NCI-H446 (cell line): Measurements from ENCODE around the gene LRFN2.

Experiments used
- DNase-seq, 2 experiments: peaks; one replicate each; lab custom pipeline; 2025; lab: John Stamatoyannopoulos, UW

LRFN2 gene

DNA sequence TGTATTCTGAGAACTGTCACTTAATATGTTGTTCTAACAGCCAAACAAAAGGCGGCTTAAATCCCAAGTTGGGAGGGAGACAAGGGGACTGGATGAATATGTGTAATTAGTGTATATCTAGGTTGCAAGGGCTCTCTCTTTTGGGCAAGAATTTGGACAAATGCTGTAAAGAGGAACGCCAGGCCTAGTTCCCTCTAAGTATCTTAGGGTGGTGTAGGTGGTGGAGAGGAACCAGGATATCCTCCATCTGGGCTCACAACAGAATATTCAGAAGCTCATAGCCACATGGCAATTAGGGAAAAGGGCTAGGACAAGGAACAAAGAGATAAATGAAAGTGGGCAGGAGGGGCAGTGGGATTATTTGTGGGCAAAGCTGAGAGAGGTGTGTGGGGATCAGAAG is 149.5 kb downstream of the LRFN2 start:
- DNase-seq, result no peak

DNA sequence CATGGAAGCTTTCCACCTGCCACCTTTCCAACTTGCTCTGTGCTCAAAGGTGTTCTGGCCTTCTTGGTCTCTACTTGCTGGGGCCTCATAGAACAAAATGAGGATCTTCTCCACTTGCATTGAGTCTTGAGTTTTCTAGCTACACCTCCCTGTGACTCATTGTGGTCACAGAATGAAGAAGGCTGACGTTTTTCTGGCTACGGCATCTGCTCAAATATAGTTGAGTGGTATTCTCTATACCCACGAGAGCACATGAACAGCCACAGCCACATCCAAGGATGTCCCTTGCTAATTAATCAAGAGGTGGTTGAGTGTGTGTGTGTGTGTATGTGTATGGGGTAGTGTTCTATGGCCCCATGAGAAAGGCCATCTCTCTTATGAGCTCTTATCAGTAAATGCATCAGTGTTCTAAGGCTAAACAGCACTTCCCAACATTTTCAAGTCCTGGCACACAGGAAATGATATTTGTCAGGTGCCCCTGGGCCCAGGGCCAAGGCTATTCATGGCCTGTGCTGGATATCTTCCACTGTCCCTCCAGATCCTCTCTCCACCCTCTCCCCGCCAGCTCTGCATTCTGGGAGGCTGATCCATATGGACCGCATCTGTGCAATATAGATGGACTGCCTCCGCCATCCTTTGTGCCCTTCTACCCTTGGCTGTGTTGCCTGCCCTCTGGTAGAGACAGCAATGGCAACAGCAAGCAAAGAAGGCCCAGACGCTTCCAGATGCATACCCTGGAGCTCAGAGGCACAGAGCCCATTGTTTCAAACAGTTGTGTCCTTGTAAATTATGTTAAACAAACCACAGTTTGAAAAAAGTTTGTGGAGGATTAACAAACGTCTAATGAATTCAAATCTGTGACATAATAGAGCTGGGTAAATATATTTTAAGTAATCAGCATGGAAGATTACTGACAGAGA is 150.2 kb downstream of the LRFN2 start:
- no peak for DNase-seq

DNA sequence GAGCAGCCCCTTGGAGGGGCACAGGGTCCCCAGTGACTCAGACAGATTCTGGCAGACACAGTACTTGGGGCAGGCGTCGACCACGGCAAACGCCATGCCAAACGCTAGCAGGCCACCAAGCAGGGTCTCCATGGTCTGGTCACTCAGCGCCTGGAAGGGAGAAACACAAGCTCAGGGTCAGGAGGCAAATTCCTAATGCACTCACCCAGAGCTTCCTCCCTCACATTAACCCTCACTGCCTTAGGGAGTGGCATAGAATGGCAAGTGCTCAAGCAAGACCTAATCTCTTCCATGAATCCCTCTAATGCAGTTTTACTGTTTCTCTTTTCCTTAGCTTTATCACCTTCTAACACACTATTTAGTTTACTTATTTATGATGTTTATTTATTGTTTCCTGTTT is 154.2 kb downstream of the LRFN2 start:
- no peak for DNase-seq

DNA sequence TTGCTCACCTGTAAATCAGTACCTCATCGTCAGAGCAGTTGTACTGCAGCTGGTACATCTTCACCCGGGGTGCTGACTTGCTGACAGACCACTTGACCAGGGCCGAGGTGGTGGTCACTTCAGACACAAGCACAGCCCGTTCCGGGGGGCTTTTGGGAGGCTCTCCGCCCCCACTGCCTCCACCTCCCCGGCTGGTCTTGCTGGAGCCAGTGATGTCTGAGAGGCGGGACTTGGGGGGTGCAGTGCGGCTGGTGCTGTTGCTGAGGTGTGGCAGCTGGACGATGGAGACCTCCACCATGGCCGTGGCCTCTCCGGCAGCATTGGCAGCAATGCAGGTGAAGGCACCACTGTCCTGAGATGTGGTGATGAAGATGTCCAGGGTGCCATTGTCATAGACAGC is 155.5 kb downstream of the LRFN2 start:
- DNase-seq, result no peak

DNA sequence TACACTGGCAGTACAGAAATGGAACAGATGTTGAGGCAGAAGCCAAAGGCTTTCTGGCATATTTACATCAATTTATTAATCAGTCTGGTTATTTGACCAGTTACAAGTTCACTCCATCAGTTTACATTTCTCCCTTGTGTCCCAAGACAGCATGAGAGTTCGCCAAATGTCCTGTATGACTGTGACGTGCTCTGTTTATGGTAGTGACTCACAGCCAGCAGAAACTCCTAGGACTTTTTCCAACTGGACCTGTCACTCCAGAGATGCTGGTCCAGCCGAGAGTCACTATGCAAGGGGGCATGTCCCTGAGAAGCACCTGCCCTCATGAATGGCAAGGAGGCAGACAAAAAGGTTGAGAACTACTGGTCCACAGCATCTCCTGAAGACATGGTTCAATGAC is 160.0 kb downstream of the LRFN2 start:
- peak in 1 of 2 experiments; percentile 72 for DNase-seq

DNA sequence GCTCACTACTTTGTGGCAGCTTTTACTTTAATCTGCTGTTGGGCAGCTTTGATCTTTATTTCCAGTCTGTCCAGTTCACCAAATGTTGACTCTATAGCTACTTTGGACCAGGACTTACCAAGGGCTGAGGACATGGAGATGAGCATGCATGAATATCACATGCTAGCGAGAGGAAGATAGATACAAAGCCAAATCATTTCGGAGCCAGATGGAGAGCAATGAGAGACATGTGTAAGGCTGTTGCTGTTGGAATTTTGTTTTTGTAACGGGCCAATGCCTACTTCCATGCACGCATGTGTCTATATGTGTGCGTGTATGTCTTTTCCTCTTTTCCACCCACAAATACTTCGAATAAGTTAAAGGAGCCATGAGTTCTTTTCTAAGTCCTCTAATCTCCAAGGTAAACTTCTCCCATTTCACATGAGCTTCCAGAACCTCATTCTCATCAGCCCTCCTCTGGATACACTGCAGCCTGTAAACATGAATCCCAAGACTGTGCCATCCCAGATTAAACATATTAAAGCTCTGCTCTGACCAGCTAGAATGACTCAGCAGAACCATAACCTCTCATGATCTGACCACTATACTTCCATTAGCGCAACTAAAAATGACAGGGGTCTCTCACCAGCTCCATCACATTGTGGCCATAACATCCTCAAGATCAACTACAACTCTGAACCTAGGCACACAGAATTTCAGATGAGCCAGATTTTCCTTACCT is 160.7 kb downstream of the LRFN2 start:
- DNase-seq, result peak; percentile 62 to 78

DNA sequence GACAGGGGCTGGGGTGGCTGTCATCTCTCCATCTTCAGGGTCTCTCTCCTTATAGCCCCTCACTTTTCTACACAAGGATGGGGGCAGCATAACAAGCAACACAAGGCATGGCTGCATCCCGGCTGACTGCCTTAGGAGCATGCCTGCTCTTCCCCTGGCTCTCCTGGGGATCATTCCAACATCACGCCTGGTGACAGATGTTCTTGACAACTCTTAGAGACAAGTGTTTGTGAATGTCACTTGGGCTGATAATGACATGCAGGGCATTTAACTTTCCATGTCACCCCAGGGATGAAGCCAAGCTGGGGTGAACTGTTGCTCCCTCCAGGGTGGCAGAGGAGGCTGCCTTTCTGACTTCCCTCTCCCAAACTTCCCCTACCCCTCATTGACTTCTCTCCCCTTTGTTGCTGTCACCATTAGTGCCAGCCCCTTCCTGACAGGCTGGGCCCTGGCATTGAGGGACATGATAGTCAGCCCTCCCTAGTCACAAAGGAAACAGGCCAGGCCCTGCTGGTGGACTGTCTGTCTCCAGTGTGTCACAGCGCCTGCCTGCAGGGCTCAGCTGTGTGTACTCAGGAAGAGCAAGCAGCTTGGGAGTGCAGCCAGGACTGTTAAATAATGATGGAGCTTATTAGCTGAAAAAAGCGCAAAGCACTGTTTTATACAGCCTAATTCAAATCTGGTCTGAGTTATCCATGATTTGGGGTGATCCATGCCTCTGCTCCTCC is 161.8 kb downstream of the LRFN2 start:
- DNase-seq, result peak; percentile 73 to 83

DNA sequence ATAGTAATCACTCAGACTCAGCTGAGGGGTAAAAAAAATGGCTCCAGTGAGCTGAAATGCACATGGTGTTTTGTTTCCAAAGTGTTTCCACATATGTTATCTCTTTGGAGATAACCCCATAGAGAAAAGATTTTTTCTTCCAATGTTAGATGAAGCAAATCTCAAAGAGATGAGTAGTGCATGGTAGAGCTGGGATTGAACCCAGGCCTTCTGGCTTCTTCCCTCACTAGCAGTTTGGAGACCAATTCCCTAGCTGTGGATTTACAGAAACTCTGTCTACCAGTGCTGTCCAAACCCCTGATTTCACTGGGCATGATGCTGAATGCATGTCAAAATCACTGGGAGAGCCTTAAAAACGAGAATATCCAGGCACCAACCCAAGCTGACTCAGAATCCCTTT is 165.1 kb downstream of the LRFN2 start:
- no peak for DNase-seq

DNA sequence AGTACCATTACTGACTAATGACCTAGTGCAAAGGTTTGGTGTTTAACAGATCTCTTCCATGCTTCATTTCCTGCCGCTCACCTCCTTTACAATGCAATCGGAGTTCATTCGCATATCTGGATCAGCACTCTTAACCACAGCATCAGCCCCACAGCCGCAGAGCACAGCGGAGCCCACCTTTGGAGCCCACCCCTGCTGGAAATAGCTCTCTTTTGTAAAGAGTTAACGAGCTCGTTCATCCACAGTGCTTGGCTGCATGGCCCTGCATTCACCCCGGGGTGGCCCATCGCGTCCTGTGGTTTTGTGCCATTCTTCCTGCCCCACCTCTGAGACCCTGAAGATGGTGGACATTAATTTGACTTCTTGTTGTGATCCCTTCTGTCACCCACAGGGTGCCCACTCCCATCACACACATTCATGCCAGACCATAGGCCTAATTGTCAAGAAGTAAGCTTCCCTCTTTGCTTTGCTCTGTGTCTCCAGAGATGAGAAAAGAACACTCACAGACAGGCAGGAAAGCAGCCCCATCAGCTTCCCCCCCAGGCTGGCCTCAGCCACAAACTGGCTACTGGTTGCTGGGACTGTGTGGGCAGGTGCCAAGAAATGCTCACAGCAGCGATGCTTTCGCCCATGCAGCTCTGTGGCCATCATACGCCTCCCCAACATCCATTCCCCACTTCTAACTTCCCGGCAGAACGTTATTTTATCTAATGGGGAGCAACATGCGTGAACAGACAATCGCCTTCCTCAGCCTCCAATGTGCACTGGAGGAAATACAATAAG is 167.0 kb downstream of the LRFN2 start:
- no peak for DNase-seq

DNA sequence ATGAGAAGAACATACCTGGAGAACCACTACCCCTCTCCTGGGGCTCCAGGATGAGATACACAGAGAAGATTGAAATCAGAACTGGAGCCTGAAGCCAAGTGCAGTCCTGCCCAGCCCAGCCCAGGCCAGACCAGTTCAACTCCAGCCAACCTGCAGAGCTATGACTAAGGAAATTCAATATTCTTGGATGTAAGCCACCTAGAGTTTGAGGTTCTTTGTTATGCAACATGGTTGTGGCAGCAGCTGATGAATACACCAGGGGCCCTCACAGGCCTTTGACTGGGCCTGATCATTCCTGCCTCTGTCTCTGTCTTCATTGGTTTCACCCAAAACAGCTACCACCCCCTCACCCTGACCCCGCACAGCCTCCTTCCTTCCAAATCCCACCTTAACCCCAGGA is 167.8 kb downstream of the LRFN2 start:
- DNase-seq, result peak in 1 of 2 experiments; percentile 42

DNA sequence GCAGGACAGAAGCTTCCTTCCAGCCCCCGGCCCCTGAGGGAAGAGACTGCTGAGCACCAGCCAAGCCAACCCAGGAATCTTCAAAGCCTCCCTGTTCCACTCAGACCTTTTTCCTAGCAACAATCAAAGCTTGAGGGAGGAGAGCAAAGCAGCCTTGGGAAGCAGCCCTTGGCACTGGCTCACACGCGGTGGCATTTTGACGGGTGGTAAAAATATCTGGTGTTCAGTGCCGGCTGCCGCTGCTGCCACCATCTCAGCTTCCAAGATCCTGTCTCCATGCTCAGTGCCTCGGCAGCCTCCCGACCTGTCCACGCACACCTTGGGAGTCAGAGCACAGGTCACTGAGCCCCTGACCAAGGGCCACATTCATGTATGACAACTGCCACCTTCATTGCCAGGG is 170.1 kb downstream of the LRFN2 start:
- peak in 1 of 2 experiments; percentile 43 for DNase-seq

DNA sequence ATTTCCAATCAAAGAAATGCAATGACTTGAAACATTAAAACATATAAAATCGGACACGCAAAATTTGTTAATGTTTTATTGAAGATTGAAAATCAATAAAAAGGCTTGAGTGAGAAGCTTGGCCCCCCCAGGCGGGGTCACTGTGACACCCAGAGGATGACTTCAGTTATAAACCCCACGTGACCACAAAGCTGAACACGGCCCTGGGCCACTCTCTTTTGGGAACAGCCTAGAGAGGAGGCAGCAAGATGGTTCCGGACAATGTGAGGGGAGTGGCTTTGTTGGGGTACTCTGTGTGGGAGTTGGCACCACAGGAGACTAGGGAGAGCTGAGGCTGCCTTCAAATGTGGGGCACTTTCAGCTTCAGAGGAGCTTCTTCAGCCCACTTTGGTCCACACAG is 172.5 kb downstream of the LRFN2 start:
- no peak for DNase-seq

DNA sequence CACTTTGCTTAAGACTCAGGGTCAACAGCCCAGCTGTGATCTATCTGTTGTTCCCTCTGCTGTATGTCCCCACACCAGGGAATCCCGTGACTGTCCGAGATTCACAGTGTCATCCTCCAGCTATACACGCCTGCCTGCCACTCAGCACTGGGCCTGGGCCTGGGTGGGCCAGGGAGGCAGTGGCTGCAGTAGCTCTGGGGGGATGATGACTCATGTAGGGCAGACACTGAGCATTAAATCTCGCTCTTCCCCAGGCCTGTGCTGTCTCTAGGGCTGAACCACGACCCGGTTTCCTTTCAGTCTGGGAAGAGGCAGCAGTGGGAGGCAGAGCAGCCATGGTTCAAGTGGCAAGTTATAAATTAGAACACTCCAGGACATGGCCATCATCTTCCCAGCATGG is 173.9 kb downstream of the LRFN2 start:
- DNase-seq, result no peak

DNA sequence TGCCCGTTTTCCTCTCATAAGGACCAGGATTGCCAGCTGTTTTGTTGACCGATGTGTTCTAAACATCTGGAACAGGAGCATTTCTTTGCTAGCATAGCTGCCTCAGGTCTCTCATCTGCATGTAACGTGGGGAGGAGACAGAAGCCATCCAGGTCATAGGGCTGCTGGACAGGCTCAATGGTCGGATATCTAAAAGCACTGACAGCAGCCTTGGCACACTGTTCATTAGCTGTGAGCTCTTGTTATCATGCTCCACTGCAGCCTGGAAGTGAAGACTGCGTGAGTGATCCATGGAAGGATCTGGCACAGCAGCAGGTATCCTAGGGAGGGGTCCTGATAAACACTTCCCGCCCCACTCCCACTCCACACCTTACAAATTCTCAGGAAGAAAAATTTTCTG is 175.3 kb downstream of the LRFN2 start:
- DNase-seq, result no peak

DNA sequence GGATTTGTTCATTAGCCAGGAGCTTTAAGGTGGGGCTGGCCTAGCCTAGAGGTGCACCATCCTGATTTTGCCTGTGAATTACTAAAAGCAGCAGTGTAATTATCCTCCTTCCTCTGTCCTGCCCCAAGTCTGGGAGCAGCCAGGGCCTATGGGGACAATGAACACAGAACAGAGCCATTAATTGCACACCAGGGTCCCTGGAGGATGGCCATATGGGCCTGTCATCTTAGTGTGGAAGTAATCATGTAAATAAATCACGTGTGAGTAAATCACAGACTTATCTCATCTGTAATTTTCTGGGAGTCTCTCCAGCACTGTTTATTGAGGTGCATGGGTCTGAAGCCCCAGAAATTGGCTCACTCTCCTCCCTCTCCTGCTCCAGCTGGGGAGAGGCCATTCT is 176.3 kb downstream of the LRFN2 start:
- DNase-seq, result peak; percentile 38 to 44

DNA sequence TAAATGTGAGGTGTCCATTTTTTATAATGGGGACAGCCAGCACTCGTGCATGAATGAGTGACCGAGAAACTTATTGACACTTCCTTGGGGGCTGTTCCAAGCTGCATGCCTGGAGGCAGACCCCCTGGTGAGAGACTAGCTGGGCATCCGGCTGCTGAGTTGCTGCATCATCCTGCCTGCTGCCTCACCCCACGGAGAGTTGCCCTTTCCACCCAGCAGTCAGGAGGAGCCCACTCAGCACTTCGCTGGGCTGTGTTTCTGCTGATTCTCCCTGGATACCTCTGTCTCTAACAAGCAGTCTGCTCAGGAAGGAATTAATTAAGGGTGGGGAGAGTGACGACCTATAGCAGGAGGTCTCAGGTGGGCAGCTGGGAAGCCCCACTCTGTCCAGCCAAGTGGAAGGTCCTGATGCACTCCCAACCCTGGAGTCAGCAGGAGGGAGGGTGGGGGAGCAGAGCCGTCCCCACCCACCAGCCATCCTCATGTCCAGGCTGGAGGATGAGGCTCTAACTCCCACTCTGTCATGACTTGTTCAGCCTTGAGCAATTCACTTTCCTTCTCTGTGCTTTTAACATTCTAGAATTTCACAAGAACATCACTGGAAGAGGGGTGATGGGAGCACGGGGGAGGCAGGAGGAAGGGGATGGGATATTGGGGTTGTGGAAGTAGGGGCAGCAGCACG is 177.3 kb downstream of the LRFN2 start:
- DNase-seq, result peak in 1 of 2 experiments; percentile 69

DNA sequence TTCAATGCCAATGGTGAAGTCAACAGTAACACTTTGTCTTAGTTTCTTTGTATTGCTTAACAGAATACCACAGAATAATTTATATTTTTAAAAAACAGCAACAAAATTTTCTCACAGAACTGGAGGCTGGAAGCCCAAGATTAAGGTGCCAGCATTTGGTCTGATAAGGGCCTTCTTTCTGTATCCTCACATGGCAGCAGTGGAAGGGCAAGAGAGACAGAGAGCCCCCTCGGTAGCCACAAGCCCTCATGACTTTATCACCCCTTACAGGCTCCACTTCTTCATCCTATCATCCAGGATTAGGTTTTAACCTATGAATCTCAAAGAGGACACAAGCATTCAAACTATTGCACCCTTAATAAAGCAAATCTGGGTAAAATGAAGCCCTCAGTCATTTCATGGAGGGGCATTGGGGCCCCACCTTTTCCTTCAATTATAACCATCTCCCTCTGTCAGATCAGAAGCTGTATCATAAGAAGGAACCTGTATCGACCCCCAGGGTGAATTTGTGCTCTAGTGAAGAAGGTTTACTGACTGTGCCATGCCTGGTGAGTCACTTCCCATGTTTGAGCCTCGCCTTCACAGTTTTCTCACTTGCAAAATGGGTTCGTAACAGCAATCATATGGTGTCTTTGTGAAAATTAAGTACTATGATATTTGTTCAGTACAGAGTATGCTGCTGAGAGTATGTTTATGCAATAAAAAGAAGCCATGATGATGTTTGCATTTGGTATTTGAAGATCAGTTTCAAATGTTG is 178.2 kb downstream of the LRFN2 start:
- DNase-seq, result peak in 1 of 2 experiments; percentile 56

DNA sequence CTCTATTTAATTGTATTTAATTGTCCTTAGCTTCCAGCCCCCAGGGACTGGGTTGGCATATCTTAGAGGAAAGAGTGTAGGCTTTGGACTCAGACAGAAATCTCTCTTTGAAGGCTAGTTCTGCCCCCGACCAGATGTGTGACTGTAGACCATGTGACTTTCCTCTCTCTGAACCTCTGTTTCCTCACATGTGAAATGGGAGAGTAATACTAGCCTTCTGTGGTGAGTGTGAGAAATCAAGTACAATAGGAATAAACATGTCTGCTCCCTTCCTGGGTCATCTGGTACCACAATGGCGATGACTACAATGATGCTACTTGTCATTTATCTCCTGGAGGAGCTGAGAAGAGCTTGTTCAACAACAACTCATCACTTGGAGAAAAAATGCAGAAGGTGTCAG is 179.9 kb downstream of the LRFN2 start:
- DNase-seq, result no peak

DNA sequence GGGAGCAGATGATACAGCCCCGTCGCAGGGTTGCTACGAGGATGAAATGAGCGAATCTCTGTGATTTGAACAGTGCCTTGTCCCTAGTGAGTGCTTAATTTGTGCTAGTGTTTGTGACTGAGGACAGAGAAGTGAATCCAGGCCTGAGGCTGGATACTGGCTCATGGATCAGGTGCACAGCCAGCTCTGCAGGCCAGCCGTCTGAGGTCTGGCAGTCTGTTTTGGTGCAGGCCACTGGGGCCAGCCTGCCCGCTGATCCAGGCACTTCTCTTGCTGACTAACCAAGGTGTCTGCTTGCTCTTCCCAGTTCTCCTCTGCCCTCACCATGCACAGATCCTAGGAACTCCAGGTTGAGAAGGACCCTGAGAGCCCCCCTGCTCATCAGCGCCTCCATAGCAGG is 181.0 kb downstream of the LRFN2 start:
- DNase-seq, result no peak

DNA sequence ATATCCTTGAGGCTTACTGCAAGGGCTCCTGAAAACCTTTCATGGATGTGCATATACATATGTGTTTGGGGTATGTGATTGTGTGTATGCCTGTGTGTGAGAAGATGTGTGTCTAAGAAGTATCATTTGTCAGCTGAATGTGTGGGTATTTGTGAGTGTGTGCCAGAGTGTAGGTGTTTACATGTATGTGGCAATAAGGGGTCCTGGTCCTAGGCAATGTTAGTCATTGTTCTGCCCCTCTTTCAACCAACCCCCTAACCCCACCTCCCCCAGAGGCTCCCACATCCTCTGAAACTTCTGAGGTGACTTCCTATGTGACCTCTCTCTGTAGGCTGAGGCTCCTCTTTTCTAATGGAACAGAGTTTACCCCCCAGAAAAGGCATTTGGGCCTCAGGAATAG is 186.4 kb downstream of the LRFN2 start:
- DNase-seq, result no peak
